ENCODE data around the gene BUD13. TPM values are rescaled to one million over a fixed set of nuclear protein-coding genes. Genes with fewer than 3 reads are reported as not detected.

Gene BUD13
- total and polyA plus RNA-seq, 2 of the 13 experiments (the other 11 are each of a cell fraction or from before 2014, with no cell fraction given): 13.3 to 25.9 TPM

DNA sequence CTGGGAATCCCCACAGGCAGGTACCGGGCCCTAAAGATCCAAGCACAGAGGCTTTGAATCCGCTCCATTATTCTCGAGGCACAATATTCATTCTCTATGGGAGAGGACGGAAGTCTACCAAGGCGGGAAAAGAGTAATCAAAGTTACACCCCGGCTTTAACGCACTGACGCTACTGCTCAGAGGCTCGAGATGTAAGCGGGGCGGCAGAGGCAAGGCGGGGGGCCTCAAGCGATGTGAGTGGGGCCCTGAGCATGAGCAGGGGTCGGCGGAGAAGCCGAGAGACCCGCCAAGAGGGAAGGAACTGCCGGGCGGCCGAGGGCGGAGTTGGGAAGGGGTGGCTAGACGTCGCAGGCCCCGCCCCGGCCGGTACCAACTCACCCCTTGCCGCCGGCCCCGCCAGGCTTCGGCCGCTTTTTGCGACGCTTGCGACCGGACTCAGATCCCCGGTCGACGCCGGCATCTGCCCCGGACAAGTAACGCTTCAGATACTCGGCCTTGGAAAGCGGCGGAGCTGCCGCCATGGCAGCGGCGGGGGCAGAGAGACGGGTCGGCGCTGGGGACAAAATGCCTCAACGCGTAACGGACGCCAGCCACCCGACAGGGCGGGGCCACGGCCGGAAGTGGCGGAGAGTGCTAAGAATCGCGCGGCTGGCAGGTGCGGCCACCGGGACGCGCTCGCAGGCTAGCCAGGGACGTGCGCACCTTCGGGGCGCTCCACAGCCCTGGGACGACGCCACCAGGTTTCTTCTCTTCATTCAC, at the start of gene BUD13 (continued):
- TF ChIP-seq, protein P1, sequence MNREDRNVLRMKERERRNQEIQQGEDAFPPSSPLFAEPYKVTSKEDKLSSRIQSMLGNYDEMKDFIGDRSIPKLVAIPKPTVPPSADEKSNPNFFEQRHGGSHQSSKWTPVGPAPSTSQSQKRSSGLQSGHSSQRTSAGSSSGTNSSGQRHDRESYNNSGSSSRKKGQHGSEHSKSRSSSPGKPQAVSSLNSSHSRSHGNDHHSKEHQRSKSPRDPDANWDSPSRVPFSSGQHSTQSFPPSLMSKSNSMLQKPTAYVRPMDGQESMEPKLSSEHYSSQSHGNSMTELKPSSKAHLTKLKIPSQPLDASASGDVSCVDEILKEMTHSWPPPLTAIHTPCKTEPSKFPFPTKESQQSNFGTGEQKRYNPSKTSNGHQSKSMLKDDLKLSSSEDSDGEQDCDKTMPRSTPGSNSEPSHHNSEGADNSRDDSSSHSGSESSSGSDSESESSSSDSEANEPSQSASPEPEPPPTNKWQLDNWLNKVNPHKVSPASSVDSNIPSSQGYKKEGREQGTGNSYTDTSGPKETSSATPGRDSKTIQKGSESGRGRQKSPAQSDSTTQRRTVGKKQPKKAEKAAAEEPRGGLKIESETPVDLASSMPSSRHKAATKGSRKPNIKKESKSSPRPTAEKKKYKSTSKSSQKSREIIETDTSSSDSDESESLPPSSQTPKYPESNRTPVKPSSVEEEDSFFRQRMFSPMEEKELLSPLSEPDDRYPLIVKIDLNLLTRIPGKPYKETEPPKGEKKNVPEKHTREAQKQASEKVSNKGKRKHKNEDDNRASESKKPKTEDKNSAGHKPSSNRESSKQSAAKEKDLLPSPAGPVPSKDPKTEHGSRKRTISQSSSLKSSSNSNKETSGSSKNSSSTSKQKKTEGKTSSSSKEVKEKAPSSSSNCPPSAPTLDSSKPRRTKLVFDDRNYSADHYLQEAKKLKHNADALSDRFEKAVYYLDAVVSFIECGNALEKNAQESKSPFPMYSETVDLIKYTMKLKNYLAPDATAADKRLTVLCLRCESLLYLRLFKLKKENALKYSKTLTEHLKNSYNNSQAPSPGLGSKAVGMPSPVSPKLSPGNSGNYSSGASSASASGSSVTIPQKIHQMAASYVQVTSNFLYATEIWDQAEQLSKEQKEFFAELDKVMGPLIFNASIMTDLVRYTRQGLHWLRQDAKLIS (CRISPR knock-in tag; IDR thresholded peaks at IDR 0.05): no peak
- TF ChIP-seq, protein P2, sequence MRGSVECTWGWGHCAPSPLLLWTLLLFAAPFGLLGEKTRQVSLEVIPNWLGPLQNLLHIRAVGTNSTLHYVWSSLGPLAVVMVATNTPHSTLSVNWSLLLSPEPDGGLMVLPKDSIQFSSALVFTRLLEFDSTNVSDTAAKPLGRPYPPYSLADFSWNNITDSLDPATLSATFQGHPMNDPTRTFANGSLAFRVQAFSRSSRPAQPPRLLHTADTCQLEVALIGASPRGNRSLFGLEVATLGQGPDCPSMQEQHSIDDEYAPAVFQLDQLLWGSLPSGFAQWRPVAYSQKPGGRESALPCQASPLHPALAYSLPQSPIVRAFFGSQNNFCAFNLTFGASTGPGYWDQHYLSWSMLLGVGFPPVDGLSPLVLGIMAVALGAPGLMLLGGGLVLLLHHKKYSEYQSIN (CRISPR knock-in tag; IDR thresholded peaks at IDR 0.05; ENCODE audit: borderline replicate concordance): no peak
- TF ChIP-seq PTBP1 (IDR thresholded peaks at IDR 0.05; ENCODE audit: low read depth, low read length, poor library complexity, severe bottlenecking): no peak
- peak; percentile 49; the same call in 1 of the 2 replicates for TF ChIP-seq SOX5 (CRISPR knock-in tag; IDR thresholded peaks at IDR 0.05; ENCODE audit: borderline replicate concordance)
- no peak; the same call in 1 of the 2 replicates for TF ChIP-seq HMG20B (CRISPR knock-in tag; conservative IDR thresholded peaks at IDR 0.05)
- TF ChIP-seq SCMH1 (CRISPR knock-in tag; IDR thresholded peaks at IDR 0.05; ENCODE audit: borderline replicate concordance): no peak
- peak; percentile 94 for TF ChIP-seq ZSCAN21 (CRISPR knock-in tag; IDR thresholded peaks at IDR 0.05; ENCODE audit: borderline replicate concordance)
- TF ChIP-seq ZNF558 (CRISPR knock-in tag; IDR thresholded peaks at IDR 0.05; ENCODE audit: borderline replicate concordance): no peak
- TF ChIP-seq, protein P3, sequence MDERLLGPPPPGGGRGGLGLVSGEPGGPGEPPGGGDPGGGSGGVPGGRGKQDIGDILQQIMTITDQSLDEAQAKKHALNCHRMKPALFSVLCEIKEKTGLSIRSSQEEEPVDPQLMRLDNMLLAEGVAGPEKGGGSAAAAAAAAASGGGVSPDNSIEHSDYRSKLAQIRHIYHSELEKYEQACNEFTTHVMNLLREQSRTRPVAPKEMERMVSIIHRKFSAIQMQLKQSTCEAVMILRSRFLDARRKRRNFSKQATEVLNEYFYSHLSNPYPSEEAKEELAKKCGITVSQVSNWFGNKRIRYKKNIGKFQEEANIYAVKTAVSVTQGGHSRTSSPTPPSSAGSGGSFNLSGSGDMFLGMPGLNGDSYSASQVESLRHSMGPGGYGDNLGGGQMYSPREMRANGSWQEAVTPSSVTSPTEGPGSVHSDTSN (CRISPR knock-in tag; IDR thresholded peaks at IDR 0.05): no peak
- no peak for TF ChIP-seq RBM22 (optimal IDR thresholded peaks at IDR 0.05; ENCODE audit: low read length)
- TF ChIP-seq CCDC6 (CRISPR knock-in tag; IDR thresholded peaks at IDR 0.05): peak; percentile 91
- TF ChIP-seq ZSCAN30 (CRISPR knock-in tag; IDR thresholded peaks at IDR 0.05): no peak
- no peak for TF ChIP-seq JARID2 (CRISPR knock-in tag; IDR thresholded peaks at IDR 0.05; ENCODE audit: insufficient replicate concordance)
- TF ChIP-seq CBFB (CRISPR knock-in tag; IDR thresholded peaks at IDR 0.05): peak; percentile 86
- TF ChIP-seq, protein P4, sequence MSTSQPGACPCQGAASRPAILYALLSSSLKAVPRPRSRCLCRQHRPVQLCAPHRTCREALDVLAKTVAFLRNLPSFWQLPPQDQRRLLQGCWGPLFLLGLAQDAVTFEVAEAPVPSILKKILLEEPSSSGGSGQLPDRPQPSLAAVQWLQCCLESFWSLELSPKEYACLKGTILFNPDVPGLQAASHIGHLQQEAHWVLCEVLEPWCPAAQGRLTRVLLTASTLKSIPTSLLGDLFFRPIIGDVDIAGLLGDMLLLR (CRISPR knock-in tag; IDR thresholded peaks at IDR 0.05): peak; percentile 79
- TF ChIP-seq, protein P5, sequence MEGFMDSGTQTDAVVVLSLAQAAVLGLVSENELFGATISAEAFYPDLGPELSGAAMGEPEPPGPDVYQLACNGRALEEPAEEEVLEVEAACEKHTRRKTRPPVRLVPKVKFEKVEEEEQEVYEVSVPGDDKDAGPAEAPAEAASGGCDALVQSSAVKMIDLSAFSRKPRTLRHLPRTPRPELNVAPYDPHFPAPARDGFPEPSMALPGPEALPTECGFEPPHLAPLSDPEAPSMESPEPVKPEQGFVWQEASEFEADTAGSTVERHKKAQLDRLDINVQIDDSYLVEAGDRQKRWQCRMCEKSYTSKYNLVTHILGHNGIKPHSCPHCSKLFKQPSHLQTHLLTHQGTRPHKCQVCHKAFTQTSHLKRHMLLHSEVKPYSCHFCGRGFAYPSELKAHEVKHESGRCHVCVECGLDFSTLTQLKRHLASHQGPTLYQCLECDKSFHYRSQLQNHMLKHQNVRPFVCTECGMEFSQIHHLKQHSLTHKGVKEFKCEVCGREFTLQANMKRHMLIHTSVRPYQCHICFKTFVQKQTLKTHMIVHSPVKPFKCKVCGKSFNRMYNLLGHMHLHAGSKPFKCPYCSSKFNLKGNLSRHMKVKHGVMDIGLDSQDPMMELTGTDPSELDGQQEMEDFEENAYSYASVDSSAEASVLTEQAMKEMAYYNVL (CRISPR knock-in tag; IDR thresholded peaks at IDR 0.05; ENCODE audit: borderline replicate concordance): no peak
- TF ChIP-seq CREB1 (IDR thresholded peaks at IDR 0.05): 0 out of 2 replicates have a peak, but pooled peaks have one; percentile 23
- no peak; the same call in 1 of the 2 replicates for TF ChIP-seq CREB1 (CRISPR knock-in tag; IDR thresholded peaks at IDR 0.05)
- TF ChIP-seq FOSL2 (CRISPR knock-in tag; IDR thresholded peaks at IDR 0.05): peak; percentile 46
- TF ChIP-seq KLF6 (CRISPR knock-in tag; IDR thresholded peaks at IDR 0.05): peak; percentile 88
- 0 out of 2 replicates have a peak, but pooled peaks have one; percentile 74 for TF ChIP-seq ZFP1 (CRISPR knock-in tag; IDR thresholded peaks at IDR 0.05)

All from HepG2 (cell line).